BE2C (cell line): ENCODE data around the gene C1orf174.
A peak's percentile ranks its signal among the peaks of the same experiment; 100 is the strongest.

Experiments
- DNase-seq: peaks from one replicate; pipeline ENCODE4 v3.0.0-alpha.2; 2020
- H3K27me3 ChIP-seq: fragments of 250-450 bp; sonication (Bioruptor Pico); 2 replicates; pipeline ENCODE4 v1.5.1; 2020; ENCODE audit warnings: mild to moderate bottlenecking
- H3K36me3 ChIP-seq: fragments of 250-450 bp; sonication (Bioruptor Pico); 2 replicates; pipeline ENCODE4 v1.5.1; 2020; ENCODE audit warnings: mild to moderate bottlenecking
- H3K4me1 ChIP-seq: fragments of 250-450 bp; sonication (Bioruptor Pico); 2 replicates; pipeline ENCODE4 v1.5.1; 2020
- H3K4me3 ChIP-seq: 2 replicates; pipeline ENCODE4 v1.5.1; 2011; ENCODE audit warnings: low read depth, low read length
- H3K9me3 ChIP-seq: fragments of 250-450 bp; sonication (Bioruptor Pico); 2 replicates; pipeline ENCODE4 v1.5.1; 2020
- CTCF ChIP-seq: IDR thresholded peaks from 2 replicates; pipeline ENCODE4 v1.5.1; 2012; ENCODE audit warnings: mild to moderate bottlenecking, low read depth, low read length

Gene C1orf174

GRCh38 chr1:3907621-3908165 is 7.6 kb upstream of the C1orf174 start:
- H3K4me1 ChIP-seq, result no peaks in the 10 kb centered on the region

GRCh38 chr1:3907031-3907534 is 7.0 kb upstream of the C1orf174 start:
- Histone ChIP-seq H3K4me1 (no peaks in the 10 kb centered on the region), H3K4me3 (no peak overlapping the region), H3K27me3 (no peaks in the 10 kb centered on the region), H3K36me3 (no peaks in the 10 kb centered on the region), H3K9me3 (no peaks in the 10 kb centered on the region)
- TF ChIP-seq CTCF, result peak; percentile 19
- no peak for DNase-seq

More at GRCh38 chr1:3907621-3908165, 7.6 kb upstream of the C1orf174 start:
- TF ChIP-seq CTCF, result no peak
- H3K27me3 ChIP-seq, result no peaks in the 10 kb centered on the region
- no peaks in the 10 kb centered on the region for H3K9me3 ChIP-seq
- no peaks in the 10 kb centered on the region for H3K36me3 ChIP-seq
- H3K4me3 ChIP-seq, result no peak overlapping the region
- no peak for DNase-seq

- Histone ChIP-seq H3K9me3 (no peaks in the 10 kb centered on the region), H3K36me3 (no peaks in the 10 kb centered on the region), H3K4me3 (no peak overlapping the region), H3K4me1 (no peaks in the 10 kb centered on the region), H3K27me3 (no peaks in the 10 kb centered on the region)
- TF ChIP-seq CTCF, result no peak
- DNase-seq, result no peak
Observed at GRCh38 chr1:3906672-3907020, 6.6 kb upstream of the C1orf174 start.

- Histone ChIP-seq H3K4me3 (no peak overlapping the region), H3K36me3 (no peaks in the 10 kb centered on the region), H3K27me3 (no peaks in the 10 kb centered on the region), H3K4me1 (no peaks in the 10 kb centered on the region), H3K9me3 (no peaks in the 10 kb centered on the region)
- no peak for TF ChIP-seq CTCF
- no peak for DNase-seq
Observed at GRCh38 chr1:3905953-3906671, 6.0 kb upstream of the C1orf174 start.

- TF ChIP-seq CTCF, result no peak
- H3K4me1 ChIP-seq, result no peaks in the 10 kb centered on the region
- H3K4me3 ChIP-seq, result no peak overlapping the region
- H3K27me3 ChIP-seq, result no peaks in the 10 kb centered on the region
- DNase-seq, result no peak
- no peaks in the 10 kb centered on the region for H3K36me3 ChIP-seq
- no peaks in the 10 kb centered on the region for H3K9me3 ChIP-seq
Observed at GRCh38 chr1:3905266-3905952, 5.3 kb upstream of the C1orf174 start.

GRCh38 chr1:3904843-3905185 is 4.7 kb upstream of the C1orf174 start:
- Histone ChIP-seq H3K36me3 (no peaks in the 10 kb centered on the region), H3K27me3 (no peaks in the 10 kb centered on the region), H3K9me3 (no peaks in the 10 kb centered on the region), H3K4me3 (no peak overlapping the region), H3K4me1 (no peaks in the 10 kb centered on the region)
- TF ChIP-seq CTCF, result no peak
- DNase-seq, result no peak
